ENCODE results near the gene MYL9.

The MYL9 gene

DNA sequence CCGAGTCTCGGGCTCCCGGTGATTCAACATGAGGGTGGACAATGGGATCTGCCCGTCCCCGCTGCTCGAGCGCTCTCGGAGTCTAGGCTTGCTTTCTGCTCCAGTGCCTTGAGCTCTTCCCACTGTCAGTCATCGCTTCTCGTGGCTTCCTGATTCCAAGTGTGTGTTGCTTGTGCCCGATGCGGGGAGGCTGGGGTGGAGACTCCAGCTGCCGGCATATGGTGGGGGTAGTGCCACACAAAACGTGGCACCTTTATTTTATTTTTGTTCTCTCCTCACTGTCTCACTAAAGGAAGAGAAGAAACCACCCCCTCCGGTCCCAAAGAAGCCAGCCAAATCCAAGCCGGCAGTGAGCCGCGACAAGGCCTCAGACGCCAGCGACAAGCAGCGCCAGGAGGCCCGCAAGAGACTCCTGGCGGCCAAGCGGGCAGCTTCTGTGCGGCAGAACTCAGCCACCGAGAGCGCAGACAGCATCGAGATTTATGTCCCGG lies 14.8 kb upstream of the MYL9 start:
- DNase-seq = no peak

DNA sequence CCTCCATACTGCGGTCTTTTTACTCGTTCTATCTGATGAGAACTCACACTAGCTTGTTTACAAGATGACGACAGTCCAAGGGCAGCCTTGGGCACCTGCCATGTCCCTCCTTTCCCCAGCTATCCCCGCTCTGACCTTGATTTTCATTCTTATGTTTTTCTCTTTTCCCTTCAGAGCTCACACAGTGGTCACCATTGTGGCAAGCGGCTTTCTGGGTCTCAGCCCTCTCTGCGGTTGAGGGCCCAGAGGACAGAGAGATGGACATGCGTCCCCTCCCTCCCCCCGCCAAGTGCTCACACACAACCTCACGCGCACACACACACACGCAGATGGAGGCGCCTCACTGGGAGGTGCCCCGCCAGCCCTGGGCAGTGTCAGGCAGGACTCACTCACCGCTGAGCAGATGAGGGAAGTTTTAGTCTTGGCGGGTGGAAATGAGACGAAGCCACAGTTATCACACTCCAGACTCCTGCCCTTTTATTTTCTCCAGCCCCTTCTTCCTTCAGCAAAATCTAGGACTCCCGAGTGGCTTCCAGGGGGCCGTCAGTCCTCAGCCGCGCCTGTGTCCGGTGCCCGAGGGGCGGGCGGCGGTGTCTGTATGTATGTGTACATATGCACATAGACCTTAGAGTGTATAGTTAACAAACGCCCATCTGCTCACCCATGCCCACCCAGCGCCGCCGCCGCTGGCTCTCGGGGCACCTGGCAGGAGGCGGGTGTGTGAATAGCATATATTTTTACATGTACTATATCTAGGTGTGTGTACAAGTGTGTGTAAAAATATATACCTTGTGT lies 13.8 kb upstream of the MYL9 start:
- DNase-seq = no peak

DNA sequence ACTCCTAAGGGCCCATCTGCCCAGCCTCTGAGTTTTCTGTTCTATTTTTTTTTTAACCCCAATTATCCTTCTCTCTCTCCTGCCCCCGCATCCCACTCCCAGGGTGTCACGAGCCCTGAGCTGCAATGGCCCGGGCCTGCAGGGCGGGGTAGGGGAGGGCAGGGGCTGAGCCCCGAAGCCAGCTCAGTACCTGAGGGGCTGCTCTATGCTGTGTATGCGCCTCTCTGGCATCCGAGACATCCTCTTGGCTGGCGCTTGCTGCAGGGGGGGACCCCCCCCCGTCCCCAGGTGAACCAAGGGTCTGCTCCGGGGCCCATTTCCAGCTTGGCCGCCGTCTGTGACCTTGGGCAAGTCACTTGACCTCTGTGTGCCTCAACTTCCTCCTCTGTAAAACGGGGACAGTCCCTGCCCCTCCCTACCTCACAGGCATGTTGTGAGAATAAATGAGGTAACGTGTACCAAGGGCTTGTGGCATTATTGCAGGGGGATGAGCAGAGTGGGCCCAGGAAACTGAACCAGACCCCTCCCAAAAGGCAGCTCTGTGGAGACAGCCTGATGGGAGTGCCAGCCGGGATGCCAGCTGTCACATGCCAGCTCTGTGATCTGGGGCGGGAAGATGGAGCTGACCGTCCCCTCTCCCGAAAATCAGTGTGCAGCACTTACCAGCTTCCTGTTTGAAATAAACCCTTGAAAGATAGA lies 13.0 kb upstream of the MYL9 start:
- no peak for DNase-seq

DNA sequence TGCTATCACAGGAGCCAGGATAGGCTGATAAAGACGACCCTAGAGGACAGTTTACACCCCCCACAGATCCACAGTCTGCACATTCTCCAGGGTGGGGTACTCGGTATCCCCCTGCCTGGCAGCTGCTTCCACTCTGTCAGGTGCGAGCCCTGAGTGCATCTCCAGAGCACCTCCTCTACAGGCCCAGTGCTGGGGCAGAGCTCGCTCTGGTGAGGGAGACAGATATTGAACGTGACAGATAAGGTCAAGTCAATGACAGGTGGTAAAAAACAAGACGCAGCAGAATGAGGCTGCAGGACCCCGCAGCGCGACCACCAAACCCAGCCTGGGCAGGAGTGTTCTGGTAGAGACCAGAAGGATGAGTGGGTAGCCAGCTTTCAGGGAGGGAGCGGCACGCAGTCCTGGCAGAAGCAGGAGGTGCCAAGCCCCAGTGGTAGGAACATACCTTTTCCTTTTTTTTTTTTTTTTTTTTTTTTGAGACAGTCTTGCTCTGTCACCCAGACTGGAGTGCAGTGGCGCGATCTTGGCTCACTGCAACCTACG lies 12.4 kb upstream of the MYL9 start:
- DNase-seq = no peak

DNA sequence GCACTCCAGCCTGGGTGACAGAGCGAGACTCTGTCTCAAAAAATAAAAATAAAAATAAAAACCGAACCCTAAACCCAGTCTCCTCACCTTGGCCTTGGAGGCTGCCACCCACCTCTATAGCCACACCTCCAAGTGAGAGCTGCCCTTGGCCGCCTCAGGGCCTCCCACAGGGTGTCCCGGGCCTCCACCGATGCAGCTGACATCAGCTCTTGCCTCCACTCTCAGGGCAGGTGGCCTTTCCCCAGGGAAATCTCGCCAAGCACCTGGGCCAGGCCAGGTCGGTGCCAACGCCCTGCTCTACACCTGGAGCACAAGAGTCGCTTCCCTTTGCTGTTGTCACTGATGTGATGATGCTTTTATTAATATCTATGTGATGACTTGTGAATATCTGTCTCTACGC lies 8.9 kb upstream of the MYL9 start:
- DNase-seq = no peak

DNA sequence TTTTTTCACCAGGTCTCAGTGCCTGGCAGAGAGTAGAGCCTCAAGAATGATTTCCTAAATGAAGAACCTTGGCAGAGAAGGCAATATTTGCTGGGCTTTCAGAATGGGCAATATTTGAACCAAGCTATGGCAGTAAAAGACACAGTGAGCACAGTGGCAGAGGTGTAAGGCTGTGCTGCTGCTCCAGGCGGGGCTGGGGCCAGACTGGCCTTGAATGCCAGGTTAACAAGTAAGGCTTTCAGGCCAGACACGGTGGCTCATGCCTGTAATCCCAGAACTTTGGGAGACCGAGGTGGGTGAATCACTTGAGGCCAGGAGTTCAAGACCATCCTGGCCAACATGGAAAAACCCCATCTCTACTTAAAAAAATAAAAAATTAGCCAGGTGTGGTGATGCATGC lies 8.5 kb upstream of the MYL9 start:
- no peak for DNase-seq

DNA sequence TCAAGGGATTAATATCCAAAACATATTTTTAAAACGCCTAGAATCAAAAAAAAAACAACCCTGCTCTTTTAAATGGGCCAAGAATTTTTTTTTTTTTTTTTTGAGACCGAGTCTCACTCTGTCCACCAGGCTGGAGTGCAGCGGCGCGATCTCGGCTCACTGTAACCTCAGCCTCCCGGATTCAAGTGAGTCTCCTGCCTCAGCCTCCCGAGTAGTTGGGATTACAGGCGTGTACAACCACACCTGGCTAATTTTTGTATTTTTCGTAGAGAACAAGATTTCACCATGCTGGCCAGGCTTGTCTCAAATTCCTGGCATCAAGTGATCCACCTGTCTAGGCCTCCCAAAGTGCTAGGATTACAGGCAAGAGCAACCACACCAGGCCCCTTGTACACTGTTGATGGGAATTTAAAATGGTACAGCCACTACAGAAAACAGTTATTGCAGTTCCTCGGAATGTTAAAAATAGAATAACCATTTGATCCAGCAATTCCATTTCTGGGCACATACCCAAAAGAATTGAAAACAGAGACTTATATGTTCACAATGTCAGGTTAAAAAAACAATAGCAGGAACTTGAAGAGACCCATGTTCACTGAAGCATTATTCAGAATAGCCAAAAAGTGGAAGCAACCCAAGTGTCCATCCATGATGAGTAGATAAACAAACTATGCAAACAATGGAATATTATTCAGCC lies 3.1 kb upstream of the MYL9 start:
- no peak for DNase-seq

DNA sequence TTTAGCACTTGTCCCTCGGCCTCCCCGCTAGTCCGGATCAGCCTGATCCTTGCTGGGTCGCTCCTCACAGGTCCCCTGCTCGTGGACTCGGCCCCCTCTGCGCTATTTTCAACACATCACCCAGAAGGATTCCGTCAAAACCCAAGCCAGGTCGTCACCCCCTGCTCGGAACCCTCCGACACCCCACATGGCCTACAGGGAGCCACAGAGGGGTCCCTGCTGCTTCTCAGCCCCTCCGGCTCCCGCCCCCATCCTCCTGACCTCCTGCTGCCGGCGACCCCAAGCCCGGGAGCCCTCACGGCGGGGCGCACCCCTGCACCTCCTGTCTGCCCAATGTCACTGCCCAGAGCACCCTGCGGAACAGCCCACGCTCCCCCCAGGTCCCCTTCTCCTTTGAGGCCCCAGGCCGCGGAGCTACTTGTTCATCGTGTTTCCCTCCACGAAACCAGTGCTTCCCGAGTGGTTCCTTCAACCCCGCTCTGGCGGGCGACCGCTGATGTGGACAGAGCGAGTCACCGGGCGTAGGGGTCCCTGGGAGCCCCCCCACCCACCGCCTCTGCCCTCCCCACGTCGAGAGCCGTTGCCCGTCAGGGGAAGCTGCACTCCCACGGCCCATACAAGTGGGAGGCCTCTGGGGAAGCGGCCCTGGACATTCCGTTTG lies 638 bp upstream of the MYL9 start:
- no peak for DNase-seq

DNA sequence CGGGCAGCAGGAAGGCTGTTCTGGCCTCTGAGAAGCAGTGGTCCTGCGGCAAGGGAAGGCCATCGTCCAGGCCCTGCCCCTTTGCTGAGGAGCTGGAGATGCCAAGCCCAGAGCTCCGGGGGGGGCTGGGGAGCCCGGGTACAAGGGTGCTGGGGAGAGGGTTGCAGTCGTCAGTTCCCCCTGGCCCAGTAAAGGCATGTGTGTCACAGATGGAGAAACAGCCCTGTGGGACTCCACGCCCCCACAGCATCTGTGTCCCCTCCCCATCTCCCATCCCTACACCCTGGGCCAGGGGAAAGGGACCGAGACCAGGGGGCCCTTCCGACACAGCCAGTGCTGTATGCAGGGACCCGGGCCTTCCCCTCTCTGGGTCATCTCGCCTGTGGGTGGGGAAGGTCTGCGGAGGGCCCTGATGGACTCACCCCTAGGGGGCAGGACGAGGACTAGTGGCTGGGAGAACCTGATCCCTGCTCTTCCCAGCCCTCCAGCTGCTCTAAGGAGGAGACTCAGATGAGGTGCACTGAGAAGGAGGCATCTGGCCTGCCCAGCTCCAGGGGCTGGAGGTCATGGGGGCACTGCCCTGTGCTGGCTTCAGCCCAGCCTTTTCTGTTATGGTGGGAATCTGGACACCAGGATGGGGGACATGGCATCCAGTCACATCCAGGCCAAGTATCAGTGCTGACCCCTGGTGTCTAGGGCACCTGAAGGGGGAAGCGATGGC lies 609 bp downstream of the MYL9 start:
- DNase-seq = no peak

DNA sequence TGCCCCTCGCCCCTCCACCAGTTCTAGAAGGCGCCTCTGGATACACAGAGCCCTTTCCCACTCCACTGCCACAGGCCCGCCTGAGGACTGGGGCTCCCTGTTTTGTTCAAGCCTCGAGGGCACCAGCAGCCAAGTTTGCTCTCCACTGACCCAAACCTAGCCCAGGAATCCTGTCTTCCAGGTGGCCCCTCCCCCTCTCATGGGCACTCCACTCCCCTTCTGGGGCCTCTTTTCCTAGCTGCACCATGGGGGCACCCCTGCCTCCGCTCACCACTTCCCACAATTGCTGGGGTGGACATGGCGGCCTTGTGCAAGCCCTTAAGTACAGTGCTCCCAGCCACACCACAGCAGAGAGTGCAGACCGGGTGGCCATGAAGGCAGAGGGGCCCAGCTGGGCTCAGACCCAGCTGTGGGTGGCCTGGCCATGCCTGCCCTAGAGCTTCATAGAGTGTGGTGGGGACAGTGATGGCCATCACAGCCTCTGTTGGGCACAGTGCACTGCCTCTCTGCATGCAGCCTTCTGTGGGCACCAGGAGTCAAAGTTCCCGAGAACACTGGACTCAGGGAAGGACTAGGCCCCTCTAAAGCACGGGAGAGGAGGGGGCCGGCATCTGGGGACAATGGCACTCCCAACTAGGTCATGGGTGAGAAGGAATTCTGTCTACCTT lies 1.3 kb downstream of the MYL9 start:
- no peak for DNase-seq

DNA sequence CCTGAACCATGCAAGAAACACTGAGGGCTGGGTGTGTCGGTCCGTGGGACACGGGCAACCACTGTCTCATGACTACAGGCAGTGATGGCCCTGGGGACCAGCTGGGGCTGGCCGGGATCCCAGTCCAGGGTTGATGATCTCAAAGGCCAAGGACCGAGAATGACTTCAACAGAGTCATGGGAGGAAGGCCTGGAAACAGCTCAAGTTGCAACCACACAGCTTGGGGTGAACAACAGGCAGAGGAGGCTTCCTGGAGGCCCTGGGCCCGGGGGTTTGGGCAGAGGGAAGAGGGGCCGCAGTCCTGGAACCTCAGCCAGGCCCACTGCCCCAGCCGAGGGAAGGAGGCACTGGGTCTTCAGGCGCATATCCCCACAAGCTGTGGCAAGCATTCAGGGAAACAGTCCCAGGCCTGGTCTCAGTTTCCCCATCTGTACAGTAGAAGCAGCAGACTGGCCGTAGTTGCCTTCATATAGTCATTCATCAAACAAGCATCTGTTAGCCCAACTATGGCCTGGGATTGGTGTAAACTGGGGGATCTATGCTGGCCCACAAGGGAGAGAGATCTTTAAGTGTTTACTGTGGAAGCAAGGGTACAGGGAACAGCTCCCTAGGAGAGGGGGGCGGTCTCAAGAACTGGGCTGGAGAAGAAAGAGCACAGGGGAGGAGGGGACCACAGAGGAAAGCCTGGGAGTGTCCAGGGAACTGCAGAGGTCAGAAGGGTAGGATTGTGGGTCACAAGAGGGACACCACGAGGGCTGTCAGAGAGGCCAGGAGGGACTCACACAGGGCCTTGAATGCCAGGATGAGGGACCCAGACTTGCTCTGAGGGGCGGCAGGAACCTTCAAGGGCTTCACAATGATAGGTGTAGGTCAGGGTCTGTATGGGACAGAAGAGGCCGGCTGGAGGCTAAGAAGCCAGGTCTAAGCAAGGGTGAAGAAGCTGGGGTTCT lies 2.1 kb downstream of the MYL9 start:
- no peak for DNase-seq

DNA sequence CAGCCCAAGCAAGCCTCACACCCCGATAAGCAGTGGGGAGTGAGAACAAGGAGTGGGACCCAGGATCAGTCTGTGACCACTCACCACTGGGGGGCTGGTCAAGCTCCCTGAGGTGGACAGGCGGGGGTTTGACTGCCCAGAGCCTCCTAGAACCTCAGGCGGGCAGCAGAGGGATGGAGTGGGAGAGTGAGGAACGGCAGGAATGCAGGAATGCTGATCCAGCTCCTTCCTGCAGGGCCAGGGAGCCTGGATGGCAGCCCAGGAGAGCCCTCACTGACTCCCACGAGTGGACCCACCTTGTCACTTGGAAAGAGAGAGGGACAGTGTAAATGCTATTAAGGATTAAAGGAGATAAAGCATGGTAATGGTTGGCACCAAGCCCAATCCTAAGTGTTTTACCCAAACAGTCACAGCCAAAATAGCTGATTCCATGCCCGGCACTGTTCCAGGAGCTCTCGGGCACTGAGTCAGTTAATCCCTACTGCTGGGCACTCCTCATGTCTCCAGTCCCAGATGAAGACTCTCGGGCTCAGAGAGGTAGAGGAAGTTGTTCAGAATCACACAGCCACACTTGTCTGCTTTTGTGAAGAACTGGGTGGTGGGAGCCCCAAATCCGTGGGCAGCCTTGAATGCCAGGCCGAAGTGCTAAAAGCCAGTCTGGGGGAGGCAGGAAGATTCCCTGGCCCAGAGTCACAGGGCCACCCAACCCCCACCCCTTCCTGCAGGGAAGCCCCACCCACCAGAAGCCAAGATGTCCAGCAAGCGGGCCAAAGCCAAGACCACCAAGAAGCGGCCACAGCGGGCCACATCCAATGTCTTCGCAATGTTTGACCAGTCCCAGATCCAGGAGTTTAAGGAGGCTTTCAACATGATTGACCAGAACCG lies 3.1 kb downstream of the MYL9 start:
- DNase-seq = peak in 1 of 2 experiments; percentile 42

DNA sequence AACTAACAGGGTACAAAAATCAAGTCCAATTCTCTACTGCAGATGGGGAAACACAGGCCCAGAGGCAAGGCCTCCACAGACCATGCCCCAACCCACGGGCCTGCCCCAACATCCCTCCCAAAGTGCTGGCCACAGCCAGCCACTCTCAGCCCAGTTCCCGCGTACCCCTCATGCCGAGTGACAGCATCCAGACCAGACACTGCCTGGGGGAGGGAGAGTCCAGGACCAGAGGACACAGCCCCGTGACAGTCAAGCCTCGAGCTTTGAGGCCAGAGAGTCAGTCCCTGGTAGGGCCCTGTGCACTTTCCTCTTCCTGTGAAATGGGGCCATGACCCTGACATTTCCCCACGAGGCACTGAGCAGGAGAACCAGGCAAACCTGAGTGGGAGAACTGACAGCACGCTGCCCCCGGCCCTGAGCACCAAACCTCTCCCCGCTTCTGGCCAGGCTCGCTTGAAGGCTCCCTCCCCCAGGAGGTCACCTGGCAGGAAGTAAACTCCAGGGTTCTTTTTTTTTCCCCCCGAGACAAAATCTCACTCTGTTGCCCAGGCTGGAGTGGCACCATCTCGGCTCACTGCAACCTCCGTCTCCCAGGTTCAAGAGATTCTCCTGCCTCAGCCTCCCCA lies 4.9 kb downstream of the MYL9 start:
- DNase-seq = no peak

DNA sequence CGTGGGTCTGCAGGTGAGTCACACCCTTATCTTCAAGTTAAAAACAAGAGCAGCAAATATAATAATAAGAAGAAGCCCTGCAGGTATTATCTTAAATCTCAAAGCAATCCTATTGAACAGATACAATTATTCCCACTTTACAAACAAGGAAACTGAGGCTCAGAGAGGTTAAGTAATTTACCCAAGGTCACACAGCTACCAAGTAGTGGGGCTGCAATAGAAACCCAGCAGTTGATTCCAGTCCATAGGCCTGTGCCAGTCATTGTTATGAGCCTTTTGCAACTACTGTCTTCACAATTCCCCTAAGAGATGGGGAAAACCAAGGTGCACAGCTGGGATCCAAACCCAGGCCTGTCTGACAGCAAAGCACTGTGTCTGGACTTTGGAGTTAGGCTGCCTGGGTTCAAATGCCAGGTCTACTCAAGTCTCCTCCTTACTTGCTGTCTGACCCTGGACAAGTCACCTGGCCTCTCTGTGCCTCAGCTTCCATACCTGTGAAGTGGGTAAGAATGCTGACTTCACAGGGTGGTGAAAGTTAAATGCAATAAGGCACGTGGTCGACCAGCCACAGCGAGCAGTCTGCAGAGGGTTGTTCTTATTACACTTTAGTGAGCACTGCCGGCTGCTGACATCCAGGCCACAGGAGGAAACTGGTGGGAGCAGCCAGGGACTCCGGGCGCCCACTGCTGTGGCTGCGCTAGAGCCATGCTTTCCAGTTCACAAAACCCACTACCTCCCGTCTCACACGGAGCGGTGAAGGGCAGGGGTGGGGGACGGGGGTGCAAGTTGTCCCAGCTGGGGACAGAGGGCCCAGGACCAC lies 6.1 kb downstream of the MYL9 start:
- no peak for DNase-seq

DNA sequence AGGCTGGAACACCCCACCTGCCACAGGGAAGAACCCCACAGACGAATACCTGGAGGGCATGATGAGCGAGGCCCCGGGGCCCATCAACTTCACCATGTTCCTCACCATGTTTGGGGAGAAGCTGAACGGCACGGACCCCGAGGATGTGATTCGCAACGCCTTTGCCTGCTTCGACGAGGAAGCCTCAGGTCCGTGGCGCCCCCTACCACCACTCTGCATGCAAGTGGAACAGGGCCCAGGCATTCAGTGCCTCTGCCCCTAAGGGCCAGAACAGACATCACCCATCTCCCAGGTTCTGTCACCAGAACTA lies 6.6 kb downstream of the MYL9 start:
- DNase-seq = no peak

DNA sequence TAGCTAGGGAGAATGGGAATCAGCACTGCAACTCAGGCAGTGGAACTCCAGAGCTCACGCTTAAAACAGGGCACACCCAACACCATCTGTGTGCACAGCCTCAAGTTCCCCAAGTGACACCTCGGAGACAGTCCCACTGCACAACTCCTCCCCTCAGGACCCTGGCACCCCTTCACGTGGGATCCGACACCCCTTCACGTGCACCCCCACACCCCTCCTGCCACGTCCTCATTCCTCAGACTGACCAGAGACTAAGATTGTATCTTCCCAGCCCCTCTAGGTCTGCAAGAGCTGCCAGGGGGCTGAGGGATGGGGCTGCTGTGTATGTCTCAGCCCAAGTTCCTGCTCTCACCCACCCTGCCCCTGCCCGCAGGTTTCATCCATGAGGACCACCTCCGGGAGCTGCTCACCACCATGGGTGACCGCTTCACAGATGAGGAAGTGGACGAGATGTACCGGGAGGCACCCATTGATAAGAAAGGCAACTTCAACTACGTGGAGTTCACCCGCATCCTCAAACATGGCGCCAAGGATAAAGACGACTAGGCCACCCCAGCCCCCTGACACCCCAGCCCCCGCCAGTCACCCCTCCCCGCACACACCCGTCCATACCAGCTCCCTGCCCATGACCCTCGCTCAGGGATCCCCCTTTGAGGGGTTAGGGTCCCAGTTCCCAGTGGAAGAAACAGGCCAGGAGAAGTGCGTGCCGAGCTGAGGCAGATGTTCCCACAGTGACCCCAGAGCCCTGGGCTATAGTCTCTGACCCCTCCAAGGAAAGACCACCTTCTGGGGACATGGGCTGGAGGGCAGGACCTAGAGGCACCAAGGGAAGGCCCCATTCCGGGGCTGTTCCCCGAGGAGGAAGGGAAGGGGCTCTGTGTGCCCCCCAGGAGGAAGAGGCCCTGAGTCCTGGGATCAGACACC lies 7.6 kb downstream of the MYL9 start:
- DNase-seq = no peak

DNA sequence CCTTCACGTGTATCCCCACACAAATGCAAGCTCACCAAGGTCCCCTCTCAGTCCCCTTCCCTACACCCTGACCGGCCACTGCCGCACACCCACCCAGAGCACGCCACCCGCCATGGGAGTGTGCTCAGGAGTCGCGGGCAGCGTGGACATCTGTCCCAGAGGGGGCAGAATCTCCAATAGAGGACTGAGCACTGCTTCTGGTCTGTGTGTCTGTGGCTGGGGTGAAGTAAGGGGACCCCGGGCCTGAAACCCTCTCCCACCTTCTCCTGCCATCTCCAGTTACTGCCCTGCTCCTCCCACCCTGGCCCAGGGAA lies 8.3 kb downstream of the MYL9 start:
- DNase-seq = no peak

All from NCI-H446 (cell line).